ENCODE measurements around the gene AHDC1.

Gene AHDC1

GRCh38 chr1:27597516-27598294 is 6.2 kb downstream of the AHDC1 start:
- DNase-seq (ENCODE audit: low read depth) = no peak

GRCh38 chr1:27596986-27597385 is 7.0 kb downstream of the AHDC1 start:
- no peak for DNase-seq (ENCODE audit: low read depth)

GRCh38 chr1:27596261-27596660 is 7.7 kb downstream of the AHDC1 start:
- DNase-seq (ENCODE audit: low read depth) = no peak

- DNase-seq (ENCODE audit: low read depth) = no peak
Observed at GRCh38 chr1:27595597-27595996, 8.3 kb downstream of the AHDC1 start.

GRCh38 chr1:27594564-27595510 is 9.1 kb downstream of the AHDC1 start:
- DNase-seq (ENCODE audit: low read depth) = no peak

- DNase-seq (ENCODE audit: low read depth) = no peak
Observed at GRCh38 chr1:27593678-27594563, 10.0 kb downstream of the AHDC1 start.

- no peak for DNase-seq (ENCODE audit: low read depth)
Observed at GRCh38 chr1:27592931-27593677, 10.8 kb downstream of the AHDC1 start.

GRCh38 chr1:27592232-27592930 is 11.6 kb downstream of the AHDC1 start:
- DNase-seq (ENCODE audit: low read depth) = no peak

- DNase-seq (ENCODE audit: low read depth) = no peak
Observed at GRCh38 chr1:27591622-27592021, 12.3 kb downstream of the AHDC1 start.

- DNase-seq (ENCODE audit: low read depth) = no peak
Observed at GRCh38 chr1:27590917-27591508, 12.9 kb downstream of the AHDC1 start.

- DNase-seq (ENCODE audit: low read depth) = no peak
Observed at GRCh38 chr1:27589841-27590426, 14.0 kb downstream of the AHDC1 start.

- DNase-seq (ENCODE audit: low read depth) = no peak
Observed at GRCh38 chr1:27589441-27589840, 14.5 kb downstream of the AHDC1 start.

GRCh38 chr1:27588256-27589232 is 15.4 kb downstream of the AHDC1 start:
- DNase-seq (ENCODE audit: low read depth) = no peak

- DNase-seq (ENCODE audit: low read depth) = no peak
Observed at GRCh38 chr1:27585684-27586083, 18.3 kb downstream of the AHDC1 start.

GRCh38 chr1:27584453-27584852 is 19.5 kb downstream of the AHDC1 start:
- DNase-seq (ENCODE audit: low read depth) = no peak

GRCh38 chr1:27583479-27583878 is 20.5 kb downstream of the AHDC1 start:
- no peak for DNase-seq (ENCODE audit: low read depth)

- no peak for DNase-seq (ENCODE audit: low read depth)
Observed at GRCh38 chr1:27581823-27582243, 22.1 kb downstream of the AHDC1 start.

- no peak for DNase-seq (ENCODE audit: low read depth)
Observed at GRCh38 chr1:27577504-27578188, 26.3 kb downstream of the AHDC1 start.

Data from activated T-helper 1 cell treated with Interleukin-2 at 50 U/mL for 16 hours (primary cell).